H9 (cell line): Measurements from ENCODE around the gene SCRN2. TPM values are rescaled to one million over a fixed set of nuclear protein-coding genes. Genes with fewer than 3 reads are reported as not detected.

Experiments used
- DNase-seq: peaks from one replicate; pipeline ENCODE4 v3.0.0-alpha.2; 2017
- H2AFZ ChIP-seq: one replicate; pipeline ENCODE4 v1.6.1; 2013; ENCODE audit warnings: mild to moderate bottlenecking, low read length, control low read depth, moderate library complexity
- H2AK5ac ChIP-seq: 2 replicates; pipeline ENCODE4 v1.6.1; 2013; ENCODE audit warnings: low read length, control low read depth, mixed read lengths; ENCODE audit not compliant: insufficient read length
- H2BK120ac ChIP-seq: one replicate; pipeline ENCODE4 v1.6.1; 2013; ENCODE audit warnings: low read depth, mild to moderate bottlenecking, low read length, control low read depth, inconsistent platforms; ENCODE audit not compliant: poor library complexity, severe bottlenecking
- H2BK12ac ChIP-seq: 2 replicates; pipeline ENCODE4 v1.6.1; 2013; ENCODE audit warnings: low read length, control low read depth, mixed read lengths, low read depth; ENCODE audit not compliant: insufficient read length
- H2BK15ac ChIP-seq: 2 replicates; pipeline ENCODE4 v1.6.1; 2013; ENCODE audit warnings: low read depth, low read length, control low read depth
- H2BK20ac ChIP-seq: one replicate; pipeline ENCODE4 v1.6.1; 2013; ENCODE audit warnings: low read depth, mild to moderate bottlenecking, low read length, control low read depth, inconsistent platforms; ENCODE audit not compliant: poor library complexity, severe bottlenecking
- H2BK5ac ChIP-seq: 2 replicates; pipeline ENCODE4 v1.6.1; 2013; ENCODE audit warnings: low read length, control low read depth, mixed read lengths; ENCODE audit not compliant: insufficient read length
- H3K14ac ChIP-seq: 2 replicates; pipeline ENCODE4 v1.6.1; 2013; ENCODE audit warnings: low read length, control low read depth; ENCODE audit not compliant: insufficient read depth
- H3K18ac ChIP-seq: 2 replicates; pipeline ENCODE4 v1.6.1; 2013; ENCODE audit warnings: low read depth, mild to moderate bottlenecking, mixed read lengths, low read length, control low read depth; ENCODE audit not compliant: insufficient read length
- H3K23ac ChIP-seq: 2 replicates; pipeline ENCODE4 v1.6.1; 2013; ENCODE audit warnings: low read length, control low read depth, mixed read lengths, low read depth; ENCODE audit not compliant: insufficient read length
- H3K23me2 ChIP-seq: 2 replicates; pipeline ENCODE4 v1.6.1; 2013; ENCODE audit warnings: low read depth, mild to moderate bottlenecking, mixed read lengths, low read length, control low read depth; ENCODE audit not compliant: insufficient read length, poor library complexity, severe bottlenecking
- H3K27ac ChIP-seq: 2 replicates; pipeline ENCODE4 v1.5.1; 2013; ENCODE audit warnings: low read length, control low read depth, mixed read lengths, low read depth; ENCODE audit not compliant: insufficient read length
- H3K27me3 ChIP-seq: 2 replicates; pipeline ENCODE4 v1.6.1; 2013; ENCODE audit warnings: low read length, control low read depth, inconsistent platforms; ENCODE audit not compliant: insufficient read depth
- H3K4ac ChIP-seq: 2 replicates; pipeline ENCODE4 v1.6.1; 2013; ENCODE audit warnings: low read depth, mild to moderate bottlenecking, control low read depth, inconsistent platforms, low read length, moderate library complexity
- H3K4me1 ChIP-seq: 2 replicates; pipeline ENCODE4 v1.6.1; 2013; ENCODE audit warnings: low read length, control low read depth, inconsistent platforms; ENCODE audit not compliant: insufficient read depth
- H3K4me2 ChIP-seq: 2 replicates; pipeline ENCODE4 v1.6.1; 2013; ENCODE audit warnings: low read length, control low read depth, mixed read lengths; ENCODE audit not compliant: insufficient read length, insufficient read depth
- H3K56ac ChIP-seq: 2 replicates; pipeline ENCODE4 v1.6.1; 2013; ENCODE audit warnings: low read depth, mild to moderate bottlenecking, mixed read lengths, low read length, control low read depth; ENCODE audit not compliant: insufficient read length
- H3K79me1 ChIP-seq: 2 replicates; pipeline ENCODE4 v1.6.1; 2013; ENCODE audit warnings: low read depth, mild to moderate bottlenecking, moderate library complexity, low read length, control low read depth, inconsistent platforms; ENCODE audit not compliant: insufficient read depth, poor library complexity, severe bottlenecking
- H3K79me2 ChIP-seq: 2 replicates; pipeline ENCODE4 v1.6.1; 2013; ENCODE audit warnings: low read length, control low read depth, inconsistent platforms; ENCODE audit not compliant: insufficient read depth
- H3K9ac ChIP-seq: 2 replicates; pipeline ENCODE4 v1.6.1; 2013; ENCODE audit warnings: low read length, control low read depth, mixed read lengths; ENCODE audit not compliant: insufficient read length; ENCODE audit errors: extremely low read depth
- H3K9me3 ChIP-seq: one replicate; pipeline ENCODE4 v1.6.1; 2013; ENCODE audit warnings: low read depth, low read length, inconsistent platforms; ENCODE audit not compliant: control insufficient read depth
- H3T11ph ChIP-seq: one replicate; pipeline ENCODE4 v1.6.1; 2013; ENCODE audit warnings: mild to moderate bottlenecking, low read length, control low read depth, inconsistent platforms
- H4K20me1 ChIP-seq: one replicate; pipeline ENCODE4 v1.6.1; 2013; ENCODE audit not compliant: control insufficient read depth, insufficient read length, insufficient read depth
- H4K5ac ChIP-seq: 2 replicates; pipeline ENCODE4 v1.6.1; 2013; ENCODE audit warnings: low read depth, mild to moderate bottlenecking, mixed read lengths, low read length, control low read depth; ENCODE audit not compliant: insufficient read length
- H4K8ac ChIP-seq: replicated peaks from 2 replicates; pipeline ENCODE4 v1.6.1; 2013; ENCODE audit warnings: low read length, control low read depth, mixed read lengths, low read depth; ENCODE audit not compliant: insufficient read length
- H4K91ac ChIP-seq: 2 replicates; pipeline ENCODE4 v1.6.1; 2013; ENCODE audit warnings: low read depth, mild to moderate bottlenecking, moderate library complexity, mixed read lengths, low read length, control low read depth; ENCODE audit not compliant: insufficient read length
- H3K27ac Mint-ChIP-seq, 3 experiments: 2 replicates in 2 of 3; 3 replicates in 1 of 3; pipeline ENCODE4 v1.8.0; 2020 to 2021; ENCODE audit warnings: mixed read lengths in 3 of 3, mild to moderate bottlenecking in 1 of 3, moderate library complexity in 1 of 3
- H3K27me3 Mint-ChIP-seq: 2 replicates; pipeline ENCODE4 v1.8.0; 2021; ENCODE audit warnings: low read depth, mild to moderate bottlenecking, moderate library complexity, mixed read lengths
- H3K36me3 Mint-ChIP-seq, 3 experiments: 2 replicates in 2 of 3; 3 replicates in 1 of 3; pipeline ENCODE4 v1.8.0; 2020 to 2021; ENCODE audit warnings: low read depth in 3 of 3, mixed read lengths in 3 of 3; ENCODE audit not compliant: insufficient read depth in 1 of 3
- H3K4me1 Mint-ChIP-seq, 2 experiments: 2 replicates each; pipeline ENCODE4 v1.8.0; 2020; ENCODE audit warnings: mixed read lengths in 2 of 2
- H3K4me3 Mint-ChIP-seq, 2 experiments: 2 replicates in 1 of 2; 3 replicates in 1 of 2; pipeline ENCODE4 v1.8.0; 2020 to 2021; ENCODE audit warnings: mild to moderate bottlenecking in 2 of 2, mixed read lengths in 2 of 2, moderate library complexity in 1 of 2
- H3K9me3 Mint-ChIP-seq, 2 experiments: 2 replicates in 1 of 2; 3 replicates in 1 of 2; pipeline ENCODE4 v1.8.0; 2020; ENCODE audit warnings: mild to moderate bottlenecking in 2 of 2, mixed read lengths in 2 of 2, moderate library complexity in 1 of 2
- CTCF ChIP-seq: fragments of 200-600 bp; sonication (generic); conservative IDR thresholded peaks from 3 replicates; pipeline ENCODE4 v1.8.0; 2021; ENCODE audit warnings: antibody characterized with exemption, mild to moderate bottlenecking
- WGBS: extraction: QIAGEN DNeasy Blood & Tissue Kit; methylation state at CpG from one replicate; pipeline ENCODE4 v1.1.7; 2013; ENCODE audit warnings: missing lambda C conversion rate, low lambda C conversion rate, mixed read lengths; ENCODE audit not compliant: insufficient read length; ENCODE audit errors: extremely low coverage; 5-methylcytosine and 5-hydroxymethylcytosine counted together
- total RNA-seq: library from RNA; stranded (reverse); gene quantifications from 2 replicates; pipeline ENCODE4 v1.2.1, GENCODE V29; 2021

SCRN2 gene
- total RNA-seq, 1 experiment from 2014 or later: 34.0 TPM

- Histone ChIP-seq H3K27ac (no peak overlapping the region), H3K9ac (no peak overlapping the region), H2BK15ac (no peak overlapping the region), H4K8ac (no peak overlapping the region), H3K4me2 (no peak overlapping the region), H4K20me1 (no peaks in the 10 kb centered on the region), H3K79me2 (no peaks in the 10 kb centered on the region; the same call in 1 of the 2 replicates), H3K27me3 (no peaks in the 10 kb centered on the region), H2AK5ac (no peak overlapping the region), H2AFZ (no peak overlapping the region), H3K4me1 (no peaks in the 10 kb centered on the region), H3K9me3 (no peaks in the 10 kb centered on the region), H3K18ac (no peak overlapping the region), H3K23ac (no peak overlapping the region), H2BK5ac (no peak overlapping the region), H3K14ac (no peak overlapping the region), H3T11ph (no peak overlapping the region), H3K23me2 (peaks cover 7% of the 10 kb centered on the region), H2BK12ac (no peak overlapping the region), H3K4ac (no peak overlapping the region), H3K56ac (no peak overlapping the region), H2BK120ac (no peak overlapping the region), H4K91ac (no peak overlapping the region), H4K5ac (no peak overlapping the region), H3K79me1 (no peaks in the 10 kb centered on the region), H2BK20ac (no peak overlapping the region)
- H3K4me1 Mint-ChIP-seq: peaks cover 12 to 19% of the 10 kb centered on the region in 2 experiments
- no peaks in the 10 kb centered on the region for H3K27me3 Mint-ChIP-seq
- H3K27ac Mint-ChIP-seq: no peak overlapping the region
- no peak overlapping the region for H3K4me3 Mint-ChIP-seq
- no CpG with 5 or more reads among the region's 11 CpGs for WGBS
- H3K9me3 Mint-ChIP-seq: no peaks in the 10 kb centered on the region
- no peak for DNase-seq
- no peak for TF ChIP-seq CTCF
- peaks cover 0 to 10% (median 0%) of the 10 kb centered on the region in 3 experiments; a peak in 2 of 7 replicates for H3K36me3 Mint-ChIP-seq
Observed at GRCh38 chr17:47818002-47818695, 22.9 kb downstream of the SCRN2 start.
